HG03095 (cell line): ENCODE measurements around the gene SHC2.
"Not testable (repeated sequence)": the region's sequence is repeated elsewhere in the genome, so short reads cannot be mapped to it uniquely, and the experiment has no call there.

Experiments
- ATAC-seq: cut with Tn5 transposase; IDR thresholded peaks from one replicate; pipeline ENCODE4 v1.9.1; 2021; ENCODE audit warnings: moderate library complexity; ENCODE audit not compliant: unreplicated experiment

SHC2 gene

DNA sequence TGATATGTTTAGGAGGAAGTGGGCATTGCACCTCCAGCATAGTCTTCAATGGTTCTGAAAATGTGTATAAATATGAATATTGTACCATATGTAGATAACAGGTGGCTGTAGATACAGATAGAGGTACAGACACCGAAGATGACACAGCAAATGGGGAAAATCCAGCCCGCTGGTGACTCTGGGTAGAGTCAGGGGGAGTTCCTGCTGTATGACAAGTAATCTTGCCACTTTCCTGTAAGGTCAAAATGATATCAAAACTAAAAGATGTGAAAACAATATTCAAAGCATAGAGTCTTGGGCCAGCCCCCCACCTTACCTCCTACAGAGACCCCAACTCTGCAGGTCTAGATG, 69.7 kb downstream of the SHC2 start:
- no peak for ATAC-seq

- ATAC-seq = no peak
Observed at GRCh38 chr19:390386-391206, 70.2 kb downstream of the SHC2 start.

- ATAC-seq = no peak
Observed at GRCh38 chr19:389935-390289, 70.9 kb downstream of the SHC2 start.

GRCh38 chr19:389255-389934, 71.4 kb downstream of the SHC2 start:
- ATAC-seq = no peak

DNA sequence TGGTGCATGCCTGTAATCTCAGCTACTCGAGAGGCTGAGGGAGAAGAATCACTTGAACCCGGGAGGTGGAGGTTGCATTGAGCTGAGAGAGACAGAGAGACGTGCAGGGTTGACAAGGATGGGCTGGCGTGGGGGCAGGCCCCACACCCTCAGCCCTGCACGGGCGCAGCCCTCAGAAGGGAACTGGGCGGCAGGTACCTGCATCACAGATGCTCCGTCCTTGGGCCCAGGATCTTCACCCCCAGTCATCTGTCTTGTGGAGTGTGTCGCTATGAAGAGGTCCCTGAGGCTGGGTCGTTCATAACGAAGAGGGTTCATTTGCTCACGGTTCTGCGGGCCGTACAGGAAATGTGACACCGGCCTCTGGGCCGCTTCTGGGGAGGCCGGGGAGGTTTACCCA, 72.1 kb downstream of the SHC2 start:
- ATAC-seq = no peak

- ATAC-seq = no peak
Observed at GRCh38 chr19:387777-388176, 73.1 kb downstream of the SHC2 start.

GRCh38 chr19:386632-387301, 74.1 kb downstream of the SHC2 start:
- ATAC-seq = not testable (repeated sequence)

GRCh38 chr19:386189-386588, 74.6 kb downstream of the SHC2 start:
- ATAC-seq = not testable (repeated sequence)

DNA sequence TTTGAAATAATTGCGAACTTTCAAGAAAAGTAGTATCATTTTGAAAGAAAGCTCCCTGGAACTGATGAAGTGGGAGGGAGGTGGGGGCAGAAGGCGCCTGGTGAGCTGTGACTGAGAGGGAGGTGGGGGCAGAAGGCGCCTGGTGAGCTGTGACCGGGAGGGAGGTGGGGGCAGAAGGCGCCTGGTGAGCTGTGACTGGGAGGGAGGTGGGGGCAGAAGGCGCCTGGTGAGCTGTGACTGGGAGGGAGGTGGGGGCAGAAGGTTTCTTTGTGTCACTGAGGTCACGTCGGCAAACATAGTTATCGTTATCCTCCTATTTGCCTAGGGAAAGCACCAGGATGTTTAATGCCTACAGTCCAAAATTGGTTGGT, 76.0 kb downstream of the SHC2 start:
- no peak for ATAC-seq

DNA sequence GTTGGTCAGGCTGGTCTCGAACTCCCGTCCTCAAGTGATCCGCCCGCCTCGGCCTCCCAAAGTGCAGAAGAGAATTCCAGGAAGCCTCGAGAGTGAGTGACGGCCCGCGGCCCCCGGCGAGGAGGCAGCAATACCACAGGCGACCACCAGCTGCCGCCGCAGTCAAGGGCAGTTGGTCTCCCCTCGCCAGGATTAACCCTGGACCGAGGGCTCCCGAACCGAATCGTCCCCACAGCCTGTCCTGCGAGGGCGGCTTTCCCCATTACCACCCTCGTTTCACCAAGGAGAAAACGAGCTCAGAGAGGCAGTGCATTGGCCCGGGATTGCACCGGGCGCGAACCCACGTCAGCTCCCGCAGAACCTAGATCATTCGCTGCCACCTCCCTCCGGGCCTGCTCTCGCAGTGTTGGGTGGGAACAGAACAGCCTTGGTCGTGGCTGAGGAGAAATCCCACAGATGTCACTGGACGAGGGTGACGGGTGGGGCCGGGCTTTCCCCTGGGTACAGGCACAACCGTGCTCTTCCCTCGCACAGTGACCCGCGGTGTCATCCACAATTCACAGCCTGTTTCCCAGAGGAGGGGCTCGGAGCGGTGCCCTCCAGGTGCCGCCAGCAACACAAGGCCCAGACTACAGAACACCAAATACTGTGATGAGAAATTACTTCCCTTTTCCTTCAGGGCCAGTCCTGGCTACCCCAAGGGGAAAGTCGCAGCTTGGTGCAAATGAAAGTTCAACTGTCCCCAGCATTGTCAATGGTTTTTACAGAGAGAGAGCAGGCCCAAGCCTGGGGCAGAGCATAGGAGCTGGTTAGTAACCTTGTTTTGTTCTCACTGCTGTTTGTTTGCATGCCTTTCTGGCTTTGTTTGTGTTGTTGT, 76.7 kb downstream of the SHC2 start:
- no peak for ATAC-seq

DNA sequence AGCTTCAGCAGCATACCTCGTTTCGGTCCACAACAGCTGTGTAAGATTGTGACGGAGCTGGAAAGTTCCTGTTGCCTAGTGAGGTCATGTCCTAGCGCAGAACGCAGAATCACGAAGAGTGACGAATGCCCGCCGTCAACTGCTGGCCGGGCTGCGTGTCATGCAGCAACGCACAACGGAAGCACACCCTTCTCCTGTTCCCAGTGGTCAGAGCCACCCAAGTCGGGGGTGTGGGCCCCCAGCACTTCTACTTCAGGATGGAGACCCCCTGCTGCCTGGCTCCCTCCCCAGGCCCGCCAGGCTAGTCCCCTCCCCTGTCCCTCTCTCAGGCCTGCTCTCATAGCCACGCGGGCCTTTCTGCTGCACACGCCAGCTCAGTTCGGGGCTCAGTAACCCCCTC, 77.8 kb downstream of the SHC2 start:
- ATAC-seq = no peak

DNA sequence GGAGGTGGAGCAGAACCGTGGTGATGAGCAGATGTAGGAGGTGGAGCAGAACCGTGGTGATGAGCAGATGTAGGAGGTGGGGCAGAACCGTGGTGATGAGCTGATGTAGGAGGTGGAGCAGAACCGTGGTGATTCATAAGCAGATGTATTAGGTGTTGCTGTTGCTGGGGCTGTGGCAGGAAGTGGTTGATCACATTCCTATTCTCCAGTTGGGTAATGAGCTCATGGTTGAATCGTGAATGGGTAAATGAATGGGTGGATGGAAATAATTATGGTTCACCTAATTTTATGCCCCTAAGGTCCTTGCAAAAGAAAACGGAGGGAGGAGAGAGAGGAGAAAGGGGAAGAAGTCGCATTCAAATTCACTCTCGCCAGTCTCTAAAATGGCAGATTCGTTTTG, 78.3 kb downstream of the SHC2 start:
- ATAC-seq = not testable (repeated sequence)

GRCh38 chr19:381901-382300, 78.9 kb downstream of the SHC2 start:
- ATAC-seq = not testable (repeated sequence)

DNA sequence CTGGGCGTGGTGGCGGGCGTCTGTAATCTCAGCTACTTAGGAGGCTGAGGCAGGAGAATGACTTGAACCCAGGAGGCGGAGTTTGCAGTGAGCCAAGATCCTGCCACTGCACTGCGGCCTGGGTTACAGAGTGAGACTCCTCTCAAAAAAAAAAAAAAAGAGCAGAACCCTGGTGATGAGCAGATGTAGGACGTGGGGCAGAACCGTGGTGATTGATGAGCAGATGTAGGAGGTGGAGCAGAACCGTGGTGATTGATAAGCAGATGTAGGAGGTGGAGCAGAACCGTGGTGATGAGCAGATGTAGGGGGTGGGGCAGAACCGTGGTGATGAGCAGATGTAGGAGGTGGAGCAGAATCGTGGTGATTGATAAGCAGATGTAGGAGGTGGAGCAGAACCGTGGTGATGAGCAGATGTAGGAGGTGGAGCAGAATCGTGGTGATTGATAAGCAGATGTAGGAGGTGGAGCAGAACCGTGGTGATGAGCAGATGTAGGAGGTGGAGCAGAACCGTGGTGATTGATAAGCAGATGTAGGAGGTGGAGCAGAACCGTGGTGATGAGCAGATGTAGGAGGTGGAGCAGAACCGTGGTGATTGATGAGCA, 80.1 kb downstream of the SHC2 start:
- ATAC-seq = not testable (repeated sequence)

DNA sequence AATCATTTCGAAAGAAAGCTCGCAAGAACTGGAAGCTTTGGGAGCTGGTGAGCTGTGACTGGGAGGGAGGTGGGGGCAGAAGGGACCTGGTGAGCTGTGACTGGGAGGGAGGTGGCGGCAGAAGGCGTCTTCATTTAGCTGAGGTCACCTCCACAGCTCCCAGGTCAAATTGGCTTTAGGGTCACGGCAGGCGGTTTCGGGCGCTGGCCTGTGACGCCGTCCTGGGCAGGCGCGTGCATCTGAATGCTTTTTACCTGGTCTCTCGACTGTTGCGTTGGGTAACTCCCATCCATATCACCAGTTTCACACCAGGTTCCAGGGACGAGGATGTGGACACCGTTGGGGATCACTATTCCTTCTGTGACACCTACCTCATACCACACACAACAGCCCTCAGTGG, 81.0 kb downstream of the SHC2 start:
- ATAC-seq = no peak

GRCh38 chr19:378706-379105, 82.1 kb downstream of the SHC2 start:
- ATAC-seq = no peak

DNA sequence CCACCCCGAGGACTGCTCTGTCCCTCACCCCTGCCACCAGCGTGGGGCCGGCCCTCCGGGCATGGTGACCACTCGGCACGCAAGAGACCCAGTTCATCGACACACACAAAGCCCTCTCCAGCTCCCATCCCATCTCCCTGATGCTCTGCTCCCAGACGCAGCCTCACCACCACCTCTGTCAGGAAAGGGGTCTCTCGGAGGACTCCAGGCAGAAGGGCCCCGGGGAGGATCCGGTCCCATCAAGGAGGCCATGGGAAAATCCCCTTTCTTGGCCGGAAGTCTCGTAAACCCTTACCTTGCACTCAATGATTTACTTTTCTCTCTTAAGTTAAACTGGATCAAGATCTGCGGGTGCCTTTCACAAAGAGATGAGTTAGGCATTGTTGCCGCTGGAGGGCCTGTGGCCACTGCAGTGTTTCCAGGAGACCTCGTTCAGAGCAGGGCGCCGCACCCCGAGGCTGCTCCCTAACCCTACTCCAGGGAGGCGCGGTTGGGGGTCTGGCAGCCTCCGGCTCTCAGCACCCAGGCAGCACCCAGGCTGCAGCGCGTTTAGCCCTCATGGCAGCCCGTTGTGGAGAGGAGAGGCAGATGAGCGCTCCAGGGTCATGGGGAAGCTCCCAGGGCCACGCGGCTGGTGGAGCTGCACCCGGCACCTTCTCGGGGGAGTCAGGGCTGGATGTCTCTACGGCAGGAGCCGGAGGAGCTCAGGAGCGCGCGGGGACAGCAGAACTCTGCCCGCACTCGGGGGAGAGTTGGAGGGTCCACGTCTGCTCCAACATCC, 82.8 kb downstream of the SHC2 start:
- no peak for ATAC-seq

- no peak for ATAC-seq
Observed at GRCh38 chr19:376111-376470, 84.7 kb downstream of the SHC2 start.

DNA sequence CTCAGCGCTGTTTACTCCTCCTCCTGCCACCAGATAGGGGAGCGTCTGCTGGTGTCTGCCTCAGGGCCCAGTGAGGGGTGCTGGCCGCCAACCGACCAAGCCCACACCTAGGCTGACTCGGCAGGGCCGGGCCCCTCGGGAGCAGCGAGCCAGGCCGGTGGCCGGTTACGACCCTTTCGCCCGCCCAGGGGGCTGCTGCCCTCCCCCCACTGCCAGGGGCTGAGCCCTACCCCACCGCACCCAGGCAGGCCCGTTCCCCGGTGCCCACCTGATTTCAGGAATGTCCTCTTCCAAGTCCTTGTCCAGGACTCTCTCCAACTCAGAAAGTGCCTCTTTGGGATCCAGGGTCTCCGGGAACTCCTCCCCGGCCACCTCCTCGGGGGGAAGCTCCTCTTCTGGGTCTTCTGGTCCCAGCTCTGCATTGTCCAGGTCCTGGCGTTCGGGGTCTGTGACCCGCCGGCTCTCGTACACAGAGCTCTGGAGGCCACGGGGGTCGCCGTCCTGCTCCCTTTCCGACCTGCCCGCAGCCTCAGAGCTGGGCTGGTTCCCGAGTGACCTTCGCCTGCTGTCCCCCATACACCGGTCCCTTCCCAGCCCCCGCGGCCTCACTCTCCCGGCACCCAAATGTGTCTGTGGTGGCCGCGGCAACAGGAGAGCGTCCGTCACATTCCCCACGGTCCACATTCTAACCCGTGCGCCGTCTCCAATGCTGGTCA, 85.3 kb downstream of the SHC2 start:
- no peak for ATAC-seq

DNA sequence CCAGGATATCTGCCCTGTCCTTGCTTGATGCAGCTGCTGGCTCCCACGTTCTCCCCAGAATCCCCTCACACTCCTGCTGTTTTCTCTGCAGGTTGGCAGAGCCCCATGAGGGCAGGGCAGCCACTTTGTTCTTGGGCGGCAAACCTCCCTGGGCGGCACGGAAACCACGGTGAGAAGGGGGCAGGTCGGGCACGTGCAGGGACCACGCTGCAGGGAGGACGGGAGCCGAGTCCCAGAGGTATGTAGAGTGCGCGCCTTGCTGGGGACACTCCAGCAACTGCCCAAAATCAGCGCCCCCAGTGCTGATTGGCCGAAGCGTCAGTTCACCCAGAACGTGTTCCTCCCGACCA, 86.0 kb downstream of the SHC2 start:
- ATAC-seq = no peak
